ENCODE data around the gene RSPRY1.

RSPRY1 gene

GRCh38 chr16:57224651-57225335 is 38.7 kb downstream of the RSPRY1 start:
- no peak for DNase-seq (ENCODE audit: low read depth)

GRCh38 chr16:57225978-57226377 is 39.8 kb downstream of the RSPRY1 start:
- no peak for DNase-seq (ENCODE audit: low read depth)

GRCh38 chr16:57226701-57227621 is 40.8 kb downstream of the RSPRY1 start:
- no peak for DNase-seq (ENCODE audit: low read depth)

- no peak for DNase-seq (ENCODE audit: low read depth)
Measured at GRCh38 chr16:57229079-57229478, 43.0 kb downstream of the RSPRY1 start.

GRCh38 chr16:57231821-57232350 is 45.8 kb downstream of the RSPRY1 start:
- no peak for DNase-seq (ENCODE audit: low read depth)

- DNase-seq (ENCODE audit: low read depth): no peak
Measured at GRCh38 chr16:57233944-57234706, 48.0 kb downstream of the RSPRY1 start.

- no peak for DNase-seq (ENCODE audit: low read depth)
Measured at GRCh38 chr16:57234707-57235092, 48.6 kb downstream of the RSPRY1 start.

GRCh38 chr16:57235128-57236021 is 49.2 kb downstream of the RSPRY1 start:
- no peak for DNase-seq (ENCODE audit: low read depth)

GRCh38 chr16:57236022-57236350 is 49.9 kb downstream of the RSPRY1 start:
- DNase-seq (ENCODE audit: low read depth): no peak

GRCh38 chr16:57238682-57239081 is 52.6 kb downstream of the RSPRY1 start:
- DNase-seq (ENCODE audit: low read depth): no peak

GRCh38 chr16:57239107-57239506 is 53.0 kb downstream of the RSPRY1 start:
- no peak for DNase-seq (ENCODE audit: low read depth)

- no peak for DNase-seq (ENCODE audit: low read depth)
Measured at GRCh38 chr16:57240851-57241250, 54.7 kb downstream of the RSPRY1 start.

GRCh38 chr16:57242650-57243049 is 56.5 kb downstream of the RSPRY1 start:
- DNase-seq (ENCODE audit: low read depth): no peak

GRCh38 chr16:57244463-57244766 is 58.3 kb downstream of the RSPRY1 start:
- no peak for DNase-seq (ENCODE audit: low read depth)

GRCh38 chr16:57244767-57245471 is 58.8 kb downstream of the RSPRY1 start, which contains the start of gene ARL2BP:
Gene ARL2BP, plus strand, starts transcription at chr16:57245259. Its CDS starts 109 bp downstream, at chr16:57245368.
- peak; percentile 97 for DNase-seq (ENCODE audit: low read depth)

- no peak for DNase-seq (ENCODE audit: low read depth)
Measured at GRCh38 chr16:57245472-57246113, 59.5 kb downstream of the RSPRY1 start.

- DNase-seq (ENCODE audit: low read depth): no peak
Measured at GRCh38 chr16:57251352-57251751, 65.2 kb downstream of the RSPRY1 start.

- DNase-seq (ENCODE audit: low read depth): no peak
Measured at GRCh38 chr16:57252148-57252721, 66.1 kb downstream of the RSPRY1 start.

- DNase-seq (ENCODE audit: low read depth): no peak
Measured at GRCh38 chr16:57253466-57253865, 67.3 kb downstream of the RSPRY1 start.

Data from stimulated activated CD8-positive, alpha-beta memory T cell treated with anti-CD3 and anti-CD28 coated beads, Interleukin-4, amount 100 ng/mL, for 24 hours (primary cell).